ENCODE results near the gene WNK2. TPM values are rescaled to one million over a fixed set of nuclear protein-coding genes. Genes with fewer than 3 reads are reported as not detected.
A peak's percentile ranks its signal among the peaks of the same experiment; 100 is the strongest.

WNK2 gene
- total and polyA plus RNA-seq, 2 of the 4 experiments (the other 2 are of a cell fraction): not detected

- DNase-seq (no peak), ATAC-seq (ENCODE audit: low read depth) (no peak; the same call in 1 of the 2 replicates)
- ChIA-PET POLR2A (ENCODE audit: unreplicated experiment) (no interaction called here), CTCF (no interaction called here)
- Histone ChIP-seq H2BK120ac (ENCODE audit: low read depth, low read length) (no peak overlapping the region), H3K23ac (ENCODE audit: low read depth, low read length) (no peak overlapping the region), H2AK9ac (replicated peaks; ENCODE audit: low read depth, low read length, poor library complexity) (no peak overlapping the region), H4K5ac (ENCODE audit: low read depth, low read length) (no peak overlapping the region), H3K9ac (ENCODE audit: low read depth, low read length) (no peak overlapping the region), H3K4ac (ENCODE audit: low read depth, low read length) (no peak overlapping the region), H3K9me1 (ENCODE audit: insufficient read depth, low read length) (no peaks in the 10 kb centered on the region), H2BK20ac (ENCODE audit: low read depth, low read length) (no peak overlapping the region), H3K4me1 (ENCODE audit: control insufficient read depth, insufficient read depth, low read length) (no peaks in the 10 kb centered on the region), H3K56ac (ENCODE audit: extremely low read depth, insufficient read depth, low read length) (no peak overlapping the region), H3K36me3 (ENCODE audit: control insufficient read depth, insufficient read depth, low read length) (no peaks in the 10 kb centered on the region), H3K79me1 (ENCODE audit: low read depth in 1 of 2, low read length in 2 of 2) (no peaks in the 10 kb centered on the region), H2AK5ac (ENCODE audit: low read depth, low read length) (no peak overlapping the region), H3K27me3 (ENCODE audit: control insufficient read depth, insufficient read depth, low read length) (peaks cover 23% of the 10 kb centered on the region), H4K8ac (ENCODE audit: low read depth in 2 of 2, low read length in 2 of 2) (no peak overlapping the region), H2BK15ac (ENCODE audit: low read depth, low read length) (no peak overlapping the region), H2AFZ (replicated peaks; ENCODE audit: low read length, poor library complexity) (peak overlapping the region; percentile 17), H3K27ac (ENCODE audit: insufficient read depth, low read length) (no peak overlapping the region), H3K9me3 (ENCODE audit: control insufficient read depth, insufficient read depth, low read length) (no peaks in the 10 kb centered on the region), H3K14ac (replicated peaks; ENCODE audit: low read depth, low read length) (no peak overlapping the region), H4K91ac (ENCODE audit: insufficient read depth, low read depth, low read length) (no peak overlapping the region), H2BK5ac (ENCODE audit: low read depth, low read length, poor library complexity, severe bottlenecking) (no peak overlapping the region), H3K4me3 (ENCODE audit: insufficient read depth, low read depth, low read length) (no peak overlapping the region), H3K18ac (ENCODE audit: low read depth, low read length) (no peak overlapping the region), H3K4me2 (ENCODE audit: low read depth, low read length) (peak overlapping the region; percentile 46; the same call in 1 of the 2 replicates), H4K20me1 (ENCODE audit: insufficient read depth, low read length) (no peaks in the 10 kb centered on the region)
- TF ChIP-seq MAFK (IDR thresholded peaks at IDR 0.05; ENCODE audit: low read depth, low read length) (no peak), MXI1 (IDR thresholded peaks at IDR 0.05; ENCODE audit: borderline replicate concordance, low read depth, low read length) (no peak), CHD1 (IDR thresholded peaks at IDR 0.05; ENCODE audit: low read depth, low read length) (no peak), POLR2A (IDR thresholded peaks at IDR 0.05; ENCODE audit: low read depth, low read length) (no peak), FOS (IDR thresholded peaks at IDR 0.05; ENCODE audit: low read depth, low read length) (no peak), CEBPB (IDR thresholded peaks at IDR 0.05; ENCODE audit: low read depth, low read length) (no peak), RFX5 (IDR thresholded peaks at IDR 0.05; ENCODE audit: low read depth, low read length) (no peak), NFE2L2 (IDR thresholded peaks at IDR 0.05; ENCODE audit: low read depth, low read length) (no peak)
- intact Hi-C loops (cut with micrococcal nuclease): no loop called here
- WGBS, 2 experiments (ENCODE audit: extremely low coverage in 2 of 2, insufficient read length in 1 of 2): 17% methylated on average over 5 of the region's 19 CpGs; no CpG with 5 or more reads in 1 of the 2 experiments
- dilution Hi-C loops (cut with HindIII; ENCODE audit: low sequenced_read_pairs, unreplicated experiment): no loop called here
- BruUV-seq (replicated peaks): no TSS peak
- in situ Hi-C loops (cut with MboI; ENCODE audit: low sequenced_read_pairs): no loop called here
Measured at GRCh38 chr9:93345643-93346230, 161.8 kb downstream of the WNK2 start.

Data from IMR-90 (cell line).